Glomerular visceral epithelial cell (primary cell): ENCODE results near the gene TSHR.
"Not testable (repeated sequence)": the region's sequence is repeated elsewhere in the genome, so short reads cannot be mapped to it uniquely, and the experiment has no call there.

ENCODE experiments used
- DNase-seq: peaks from one replicate; pipeline ENCODE4 v3.0.0-alpha.2; 2016; ENCODE audit errors: extremely low spot score

The TSHR gene

DNA sequence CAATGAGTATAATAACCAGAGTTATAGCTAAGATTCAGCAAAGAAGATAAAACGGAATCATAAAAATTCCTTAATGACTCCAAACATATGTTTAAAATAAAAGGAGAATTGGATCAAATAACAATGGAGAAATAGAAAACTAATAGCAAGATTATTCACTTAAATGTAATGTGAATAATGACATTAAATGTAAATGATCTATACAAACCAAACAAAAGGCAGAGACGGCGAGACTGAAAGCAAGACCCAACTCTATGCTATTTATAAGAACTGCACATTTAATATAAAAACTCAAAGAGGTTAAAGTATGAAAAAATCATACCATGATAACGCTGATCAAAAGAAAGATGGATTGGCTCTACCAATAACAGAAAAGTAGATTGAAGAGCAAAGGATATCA is 3.9 kb upstream of the TSHR start:
- DNase-seq, result no peak

DNA sequence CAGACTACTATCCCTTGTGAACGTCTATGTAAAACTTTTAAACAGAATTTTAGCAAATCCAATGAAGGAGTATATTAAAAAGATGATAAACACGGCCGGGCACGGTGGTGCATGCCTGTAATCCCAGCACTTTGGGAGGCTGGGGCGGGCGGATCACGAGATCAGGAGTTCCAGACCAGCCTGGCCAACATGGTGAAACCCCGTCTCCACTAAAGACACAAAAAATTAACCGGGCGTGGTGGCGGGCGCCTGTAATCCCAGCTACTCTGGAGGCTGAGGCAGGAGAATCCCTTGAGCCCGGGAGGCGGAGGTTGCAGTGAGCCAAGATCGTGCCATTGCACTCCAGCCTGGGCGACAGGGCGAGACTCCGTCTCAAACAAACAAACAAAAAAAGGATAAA is 2.2 kb upstream of the TSHR start:
- not testable (repeated sequence) for DNase-seq

DNA sequence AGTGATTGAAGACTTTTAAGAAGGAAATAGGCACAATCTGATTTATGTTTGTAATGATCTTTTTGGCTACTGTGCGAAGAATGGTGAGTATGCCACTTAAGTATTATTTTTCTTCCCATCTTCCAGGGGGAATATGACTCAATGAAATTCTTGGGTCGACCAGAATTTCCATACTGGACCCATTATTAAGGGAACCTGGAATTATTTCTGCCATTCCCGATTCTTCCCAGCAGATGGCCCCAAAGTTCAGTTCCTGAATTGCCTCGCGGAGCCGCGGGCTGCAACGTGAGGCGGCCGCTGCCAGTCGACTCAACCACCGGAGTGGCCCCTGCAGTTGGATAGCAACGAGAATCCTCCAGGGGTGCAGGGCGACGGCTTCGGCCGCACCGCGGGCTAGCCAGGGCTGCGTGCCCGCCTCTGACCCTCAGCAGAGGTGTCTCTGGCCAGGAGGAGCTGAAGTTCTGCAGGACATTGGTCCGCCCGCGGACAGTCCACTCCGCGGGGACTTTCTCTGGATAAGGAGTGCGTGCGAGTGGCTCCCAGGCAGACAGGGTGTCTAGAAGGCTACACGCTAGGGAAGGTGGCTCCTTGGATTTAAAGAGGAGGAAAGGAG is 628 bp upstream of the TSHR start:
- peak; percentile 84 for DNase-seq

DNA sequence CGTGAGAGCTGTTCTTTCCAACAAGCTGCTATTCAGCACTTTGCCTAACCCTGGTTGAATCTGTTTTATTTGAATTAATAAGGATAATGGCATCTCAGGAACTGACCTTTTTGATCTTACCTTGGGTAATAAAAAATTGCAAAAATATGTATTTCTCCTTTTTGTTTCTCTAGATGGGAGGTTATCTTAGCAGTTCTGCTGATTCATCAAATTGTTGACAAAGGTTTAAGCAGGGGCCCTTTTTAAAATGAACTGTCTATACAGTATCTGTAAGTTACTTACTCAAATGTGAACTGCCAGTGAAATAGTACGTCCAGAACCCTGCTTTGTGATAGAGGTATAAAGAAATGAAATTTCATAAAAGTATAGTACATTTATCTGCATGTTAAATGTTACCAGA is 681 bp downstream of the TSHR start:
- no peak for DNase-seq

DNA sequence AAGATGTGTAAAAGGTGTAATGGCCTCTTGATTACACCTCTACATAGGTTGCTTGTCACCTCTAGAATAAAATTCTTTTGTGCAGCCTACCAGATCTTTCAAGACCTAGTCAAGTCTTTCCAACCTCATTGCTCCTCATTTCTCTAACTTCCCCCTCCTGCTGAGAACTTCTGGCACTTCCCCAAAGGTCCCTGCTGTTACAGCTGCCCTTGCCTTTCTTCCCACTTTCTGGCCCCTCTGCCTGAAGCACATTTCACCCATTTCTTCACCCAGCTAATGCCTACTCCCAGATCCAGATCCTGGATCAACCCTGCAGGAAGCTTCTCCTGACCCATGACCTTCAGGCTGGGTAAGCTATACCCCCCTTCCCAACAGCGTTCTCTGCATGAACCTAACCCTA is 1.5 kb downstream of the TSHR start:
- no peak for DNase-seq

DNA sequence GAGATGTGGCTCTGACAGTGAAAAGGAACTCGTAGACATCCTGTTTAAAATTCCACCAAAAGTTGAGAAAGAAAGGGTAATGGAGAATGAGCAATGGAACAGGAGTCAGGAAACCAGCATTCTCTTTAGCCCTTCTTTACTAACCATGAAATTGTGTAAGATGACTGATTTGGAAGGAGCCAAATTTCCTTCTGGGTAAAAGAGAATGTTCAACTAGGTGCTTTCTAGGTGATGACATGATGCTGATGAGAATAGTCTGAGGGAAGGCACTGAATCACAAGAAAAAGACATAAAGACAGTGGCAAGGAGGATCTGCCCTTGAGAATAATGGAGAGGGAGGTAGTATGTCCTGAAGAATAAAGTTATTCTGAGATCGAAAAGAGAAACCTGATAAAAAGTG is 2.2 kb downstream of the TSHR start:
- no peak for DNase-seq

DNA sequence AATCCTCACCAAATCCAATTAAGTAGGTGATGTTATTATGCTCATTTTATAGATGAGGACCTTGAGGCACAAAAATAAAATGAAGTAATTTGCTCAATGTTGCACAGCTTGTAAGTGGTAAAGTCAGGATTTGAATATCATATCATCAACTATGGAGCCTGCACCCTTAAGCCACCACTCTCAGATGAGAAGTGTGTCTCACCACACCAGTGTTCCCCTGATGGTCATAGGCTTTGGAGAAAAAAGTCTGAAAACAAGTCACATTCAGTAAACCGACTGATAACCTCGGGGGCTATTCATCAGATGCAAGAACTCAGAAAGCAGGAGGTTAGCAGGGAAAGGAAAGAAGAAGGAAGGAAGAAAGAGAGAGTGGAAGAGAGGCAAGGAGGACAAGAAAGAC is 2.8 kb downstream of the TSHR start:
- no peak for DNase-seq

DNA sequence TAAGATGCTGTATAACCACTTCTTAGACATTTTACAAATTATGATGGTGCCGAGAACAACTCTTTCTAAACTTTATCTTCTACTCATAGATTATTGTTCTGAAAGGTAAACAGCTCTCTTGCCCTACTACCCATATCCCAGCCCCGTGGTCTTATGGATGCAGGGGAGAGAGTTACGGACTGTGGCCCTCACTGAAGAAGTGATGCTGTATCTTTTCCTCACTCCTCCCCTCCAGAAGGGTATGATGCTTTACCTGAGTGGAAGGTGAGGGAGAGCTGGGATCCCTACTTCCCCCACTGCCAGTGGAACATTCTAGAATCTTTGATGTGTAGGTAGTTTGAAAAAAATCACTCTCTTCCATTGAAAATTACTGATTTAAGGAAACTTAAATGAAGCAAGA is 3.5 kb downstream of the TSHR start:
- no peak for DNase-seq

DNA sequence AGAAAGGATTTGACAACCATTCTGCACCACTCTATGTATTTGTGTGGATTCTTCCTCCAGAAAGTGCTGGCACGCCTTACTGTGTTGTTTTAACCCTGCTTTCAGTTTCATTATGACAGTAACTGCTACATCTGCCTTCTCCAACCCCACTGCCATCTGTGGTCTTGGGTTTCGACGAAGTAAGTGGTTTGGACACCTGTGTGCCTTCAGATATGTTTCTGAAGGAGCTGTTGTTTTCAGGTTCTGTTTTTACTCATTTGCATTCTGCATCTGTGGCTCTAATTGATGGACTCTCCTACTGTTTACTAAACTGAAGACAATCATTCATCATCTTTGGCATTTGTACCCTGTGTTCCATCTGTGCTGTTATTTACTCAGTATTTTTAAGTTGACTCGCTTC is 4.1 kb downstream of the TSHR start:
- DNase-seq, result no peak

DNA sequence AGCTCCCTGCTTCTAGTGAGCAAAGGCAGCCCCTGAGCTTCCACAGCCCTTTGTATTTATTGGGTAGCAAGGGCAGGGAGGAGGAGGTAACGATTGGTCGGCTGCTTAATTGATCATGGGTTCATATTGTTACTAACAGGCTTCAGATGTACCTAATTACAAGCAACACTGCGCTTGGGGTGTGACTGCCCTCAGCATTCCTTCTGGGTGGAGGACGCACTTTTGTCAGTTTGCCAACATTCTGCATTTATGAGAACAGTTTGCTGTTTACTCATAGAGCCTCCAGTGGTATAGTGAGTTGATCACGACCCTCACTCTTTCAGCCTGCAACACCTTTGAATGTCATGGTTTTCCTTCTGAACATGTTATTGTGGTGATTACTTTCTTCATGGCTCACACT is 9.6 kb downstream of the TSHR start:
- no peak for DNase-seq

DNA sequence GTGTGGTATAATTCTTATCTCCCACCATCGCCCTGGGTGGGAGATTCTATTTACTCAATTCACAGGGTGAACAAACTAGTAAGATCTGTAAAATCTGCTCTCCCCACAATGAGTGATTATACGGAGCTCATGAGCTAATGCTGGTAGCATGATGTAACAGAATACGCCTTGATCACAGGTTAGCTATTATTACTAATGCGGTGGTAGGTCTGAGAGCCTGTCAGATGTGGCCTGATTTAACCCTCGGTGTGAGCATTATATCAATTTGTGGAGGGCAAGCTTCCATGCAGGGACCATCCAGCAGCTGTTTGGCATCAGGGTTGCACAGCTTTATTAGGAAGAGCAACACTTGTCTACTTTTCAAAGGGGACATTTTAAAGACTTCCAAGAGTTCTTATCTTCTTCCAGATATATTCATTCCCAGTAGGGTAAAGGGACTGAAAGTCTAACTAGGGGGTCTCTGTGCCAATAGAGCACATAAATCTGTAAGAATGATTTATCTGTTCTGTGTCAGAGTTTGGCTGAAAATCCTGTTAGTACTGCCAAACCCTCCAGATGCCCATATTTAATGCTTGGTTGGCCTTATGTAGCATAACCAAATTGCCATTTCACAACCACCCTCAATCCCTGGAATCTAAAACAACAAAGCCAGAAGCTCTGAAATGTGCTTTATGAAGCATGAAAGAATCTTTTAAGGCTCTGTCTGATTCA is 18.7 kb downstream of the TSHR start:
- DNase-seq, result peak; percentile 92

DNA sequence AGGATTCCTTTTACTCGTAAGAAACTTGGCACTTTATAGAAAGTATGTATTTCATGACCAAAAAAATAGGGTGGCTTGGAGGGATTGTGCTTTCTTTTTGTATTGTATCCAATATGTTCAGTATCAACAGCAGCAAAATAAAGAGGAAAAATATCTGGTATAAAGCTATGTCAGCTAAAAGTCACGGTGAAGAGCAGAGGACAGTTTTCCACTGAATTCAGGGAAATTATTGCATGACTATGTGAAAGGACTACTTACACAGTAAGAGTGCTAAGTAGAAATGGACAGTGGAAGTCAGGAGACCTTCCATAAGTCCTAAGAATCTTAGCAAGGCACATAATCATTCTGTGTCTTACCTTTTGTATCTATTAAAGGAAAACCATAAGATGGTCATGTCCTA is 19.3 kb downstream of the TSHR start:
- DNase-seq, result no peak

DNA sequence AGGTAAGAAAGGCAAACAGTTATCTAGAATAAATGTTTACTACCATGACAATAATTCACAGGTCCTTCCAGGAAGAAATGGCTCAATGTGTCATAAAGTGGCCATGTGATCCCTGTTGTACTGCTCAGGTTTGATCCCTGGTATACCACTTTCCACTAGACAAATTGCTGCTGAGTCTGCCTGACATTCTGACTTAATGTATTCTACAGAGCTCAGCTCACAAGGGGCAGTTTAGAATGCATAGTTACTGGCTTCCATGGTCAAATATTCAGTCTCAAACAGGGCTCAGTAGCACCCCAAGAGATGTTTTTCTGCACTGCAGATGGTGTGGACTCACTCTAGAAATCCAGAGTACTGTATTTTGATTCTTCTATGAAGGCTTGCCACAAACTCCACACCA is 21.8 kb downstream of the TSHR start:
- no peak for DNase-seq

DNA sequence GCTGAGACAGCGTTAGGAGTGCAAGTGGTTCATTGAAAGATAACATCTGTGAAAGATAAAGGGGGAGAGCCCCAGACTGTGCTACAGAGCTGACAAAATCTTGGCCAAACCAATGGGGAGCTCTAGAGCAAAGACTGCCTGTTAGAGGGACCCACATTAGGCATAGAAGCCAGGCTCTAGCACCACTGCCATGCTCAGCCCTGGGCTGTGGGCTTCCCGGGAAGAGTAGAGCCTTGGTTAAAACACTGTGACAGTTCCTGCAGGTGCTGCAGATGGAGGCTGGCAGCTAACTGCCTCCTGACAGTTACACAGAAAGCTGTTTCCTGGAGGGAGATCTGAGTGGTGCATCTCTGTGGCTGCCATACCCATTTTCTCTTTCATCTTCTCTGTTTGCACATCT is 23.0 kb downstream of the TSHR start:
- no peak for DNase-seq

DNA sequence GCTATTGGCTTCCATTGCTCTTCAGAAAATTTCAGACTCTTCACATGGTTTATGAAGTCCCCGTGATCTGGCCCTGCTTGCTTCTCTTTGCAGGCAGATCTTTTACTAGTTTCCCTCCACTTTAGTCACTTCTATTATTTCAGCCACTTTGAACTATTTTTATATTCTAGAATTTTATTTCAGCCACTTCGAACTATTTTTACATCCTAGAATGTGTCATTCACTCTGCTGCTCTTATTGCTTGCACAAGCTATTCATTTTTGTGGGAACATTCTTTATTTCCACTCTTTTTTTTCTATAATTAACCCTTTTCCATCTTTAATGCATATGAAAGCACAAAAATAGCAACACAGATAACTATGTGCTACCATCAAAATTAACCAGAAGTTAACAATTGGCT is 24.5 kb downstream of the TSHR start:
- no peak for DNase-seq

DNA sequence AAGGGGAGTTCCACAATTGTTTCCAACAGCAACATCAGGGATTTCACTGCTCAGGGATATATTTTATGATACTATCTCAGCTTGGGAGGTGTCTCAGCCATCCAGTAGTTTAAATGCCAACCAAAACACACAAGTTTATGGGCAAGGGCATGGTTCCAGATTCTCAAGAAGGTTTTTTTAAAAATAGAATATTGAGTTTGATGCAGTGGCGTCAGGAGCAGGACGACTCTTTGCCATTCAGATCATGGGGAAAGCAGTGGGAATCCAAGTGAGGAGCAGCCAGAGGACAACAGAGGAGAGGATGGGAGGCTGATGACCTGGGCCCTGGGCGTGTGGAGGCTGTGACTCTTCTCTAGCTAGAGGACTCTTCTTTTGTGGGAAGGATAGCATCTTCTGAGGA is 25.7 kb downstream of the TSHR start:
- no peak for DNase-seq

DNA sequence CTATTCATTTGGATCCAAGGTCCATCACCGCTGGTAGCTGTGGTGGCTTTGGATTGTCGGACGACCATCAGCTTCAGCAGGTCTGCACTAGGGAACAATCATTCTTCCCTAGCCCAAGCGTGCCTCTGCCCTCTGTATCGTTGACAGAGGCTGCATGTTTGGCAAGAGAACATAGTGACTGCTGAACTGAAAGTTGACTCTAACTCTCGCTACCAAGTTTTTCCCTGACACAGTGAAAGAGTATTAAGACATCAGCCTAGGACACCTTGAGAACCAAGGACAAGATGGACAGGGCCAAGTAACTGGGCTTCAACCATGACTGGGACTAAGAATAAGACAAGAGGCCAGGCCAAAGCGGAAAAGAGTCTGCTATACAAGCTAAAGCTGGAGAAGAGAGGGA is 26.3 kb downstream of the TSHR start:
- no peak for DNase-seq

DNA sequence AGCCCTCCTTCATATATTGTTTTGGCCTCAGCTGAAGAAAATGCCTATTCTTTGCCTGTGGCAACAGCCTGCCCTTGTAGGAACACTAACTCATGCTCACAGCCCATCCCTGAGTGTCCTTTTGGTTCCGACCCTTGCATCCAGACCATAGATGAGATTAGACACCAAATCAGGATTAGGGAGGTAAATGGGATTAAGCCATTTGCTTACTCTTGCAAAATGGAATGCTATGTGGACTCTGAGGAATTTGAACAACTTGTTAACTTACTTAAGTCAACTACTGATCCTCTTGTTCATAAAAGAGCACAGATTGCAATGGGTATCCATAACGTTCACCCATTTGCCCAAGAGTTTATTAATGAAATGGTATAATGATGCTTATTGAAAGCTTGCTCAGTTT is 27.3 kb downstream of the TSHR start:
- no peak for DNase-seq

DNA sequence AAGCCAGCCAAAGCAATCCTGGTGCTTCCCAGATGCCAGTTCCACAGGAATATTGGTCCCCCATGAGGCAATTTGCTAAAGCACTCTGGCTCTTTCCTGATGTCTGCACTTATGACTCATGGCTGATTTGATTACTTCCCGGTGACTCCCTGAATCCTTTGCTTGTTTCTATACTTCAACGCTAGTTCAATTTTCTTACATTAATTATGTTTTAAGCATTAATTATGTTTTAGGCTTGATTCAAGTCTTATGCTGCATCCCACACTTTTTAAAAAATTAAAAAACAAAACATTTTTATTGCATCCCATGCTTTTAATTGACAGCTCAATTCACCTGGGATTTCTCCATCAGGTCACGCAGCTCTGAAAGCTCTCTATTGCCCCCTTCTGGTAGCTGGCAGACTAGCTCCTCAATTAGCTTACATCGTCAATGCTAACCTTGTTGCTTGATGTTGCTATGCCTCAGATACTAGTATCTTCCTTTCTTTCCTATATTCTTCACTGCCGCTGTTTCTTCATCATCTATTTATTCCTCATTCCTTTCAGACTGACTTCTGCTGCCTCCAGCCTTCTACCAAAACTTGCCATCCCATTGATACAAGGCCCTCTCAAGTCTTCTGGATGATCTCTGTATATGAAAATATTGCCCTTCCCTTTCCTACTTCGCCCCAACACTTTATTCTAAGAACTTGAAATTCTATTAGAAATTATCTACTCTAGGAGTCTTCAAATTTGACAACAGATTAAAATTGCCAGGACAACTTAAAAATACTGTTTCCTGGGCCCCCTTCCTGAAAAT is 32.0 kb downstream of the TSHR start:
- peak; percentile 77 for DNase-seq

DNA sequence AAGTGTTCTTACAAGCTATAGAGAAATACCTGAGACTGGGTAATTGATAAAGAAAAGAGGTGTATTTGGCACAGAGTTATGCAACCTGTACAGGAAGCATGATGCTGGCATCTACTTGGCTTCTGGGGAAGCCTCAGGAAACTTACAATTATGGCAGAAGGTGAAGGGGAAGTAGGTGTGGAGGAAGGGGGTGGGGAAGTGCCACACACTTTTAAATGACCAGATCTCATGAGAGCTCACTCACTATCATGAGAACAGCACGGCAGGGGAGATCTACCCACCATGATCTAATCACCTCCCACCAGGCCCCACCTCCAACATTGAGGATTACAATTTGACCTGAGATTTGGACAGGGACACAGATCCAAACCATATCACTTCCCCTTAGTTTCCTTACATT is 32.8 kb downstream of the TSHR start:
- no peak for DNase-seq

DNA sequence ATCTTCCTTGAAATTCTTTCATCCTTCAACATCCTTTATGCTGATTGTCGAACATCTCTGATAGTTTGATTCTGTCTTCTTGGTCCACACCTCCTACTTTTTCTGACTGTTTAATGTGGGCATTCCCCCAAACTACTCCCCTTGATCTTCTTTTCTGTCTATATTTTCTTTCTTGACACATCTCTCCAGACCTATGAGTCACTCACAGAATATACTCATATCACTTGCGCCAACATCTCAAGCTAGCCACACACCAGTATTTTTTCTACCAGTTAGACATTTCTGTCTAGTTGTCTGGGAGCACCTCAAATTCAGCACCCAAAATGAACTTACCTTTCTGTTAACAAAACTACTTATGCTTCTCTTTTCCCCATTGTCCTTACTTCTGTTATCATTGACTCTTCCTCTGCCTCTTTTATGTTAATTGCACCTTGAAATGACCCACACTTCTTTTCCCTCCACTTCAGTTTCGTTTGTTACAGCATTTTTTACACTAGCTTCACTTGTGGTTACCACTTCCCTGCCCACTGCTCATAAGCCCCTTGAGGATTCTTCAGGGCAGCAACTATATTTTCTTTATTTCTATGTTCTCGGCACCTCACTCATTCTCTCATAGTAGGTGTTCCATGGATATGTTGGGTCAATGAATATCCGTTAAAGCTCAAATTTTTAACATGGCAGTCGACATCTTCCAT is 33.5 kb downstream of the TSHR start:
- DNase-seq, result peak; percentile 31

DNA sequence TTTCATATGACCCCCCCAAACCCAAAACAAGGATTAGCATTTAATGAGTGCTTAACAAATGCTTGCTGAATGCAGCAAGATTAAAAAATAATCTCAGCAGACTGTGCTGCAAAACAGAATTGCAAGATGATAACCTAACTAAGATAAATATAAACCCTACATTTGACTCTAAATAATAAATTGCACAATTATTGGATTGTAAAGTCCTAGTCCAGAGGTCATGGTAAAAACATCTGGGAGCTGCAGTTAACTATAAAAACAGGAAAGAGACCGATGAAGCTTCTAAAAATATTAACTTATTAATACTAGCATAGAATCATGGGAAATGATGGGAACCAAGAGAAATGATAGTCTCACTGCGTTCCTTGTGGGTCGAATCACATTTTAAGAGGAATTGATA is 37.2 kb downstream of the TSHR start:
- no peak for DNase-seq
